Measurements from ENCODE around the gene RASGRP3.

RASGRP3 gene

GRCh38 chr2:33552758-33553461 lies 76.5 kb downstream of the RASGRP3 start:
- no peak overlapping the region for H3K4me3 ChIP-seq (ENCODE audit: low read length)
- DNase-seq (ENCODE audit: low read depth) = peak; percentile 37
- no peak for TF ChIP-seq CTCF (conservative IDR thresholded peaks at IDR 0.05; ENCODE audit: low read depth, low read length)

GRCh38 chr2:33555681-33556080 lies 79.2 kb downstream of the RASGRP3 start:
- no peak overlapping the region for H3K4me3 ChIP-seq (ENCODE audit: low read length)
- TF ChIP-seq CTCF (conservative IDR thresholded peaks at IDR 0.05; ENCODE audit: low read depth, low read length) = no peak
- no peak for DNase-seq (ENCODE audit: low read depth)

DNA sequence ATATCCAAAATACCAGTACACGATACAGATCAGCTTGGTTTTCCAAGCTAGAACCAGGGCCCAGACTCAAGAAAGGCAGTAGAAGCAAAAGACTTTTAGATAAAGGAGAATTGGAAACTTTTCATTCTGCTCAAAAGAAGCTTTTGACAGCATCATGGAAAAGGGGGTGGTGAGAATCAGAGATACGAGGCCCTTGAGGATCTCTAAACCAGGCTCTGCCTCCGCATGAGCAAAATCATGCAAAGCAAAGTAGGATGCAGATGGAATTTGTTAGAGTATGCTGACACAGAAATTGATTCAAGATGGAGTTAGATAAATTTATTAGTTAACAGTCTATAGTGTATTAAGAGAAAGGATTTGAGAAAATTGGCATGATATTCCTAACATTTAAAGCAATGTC lies 82.9 kb downstream of the RASGRP3 start:
- no peak overlapping the region for H3K4me3 ChIP-seq (ENCODE audit: low read length)
- DNase-seq (ENCODE audit: low read depth) = no peak
- TF ChIP-seq CTCF (conservative IDR thresholded peaks at IDR 0.05; ENCODE audit: low read depth, low read length) = no peak

GRCh38 chr2:33560017-33560416 lies 83.6 kb downstream of the RASGRP3 start:
- no peak overlapping the region for H3K4me3 ChIP-seq (ENCODE audit: low read length)
- no peak for TF ChIP-seq CTCF (conservative IDR thresholded peaks at IDR 0.05; ENCODE audit: low read depth, low read length)
- no peak for DNase-seq (ENCODE audit: low read depth)

DNA sequence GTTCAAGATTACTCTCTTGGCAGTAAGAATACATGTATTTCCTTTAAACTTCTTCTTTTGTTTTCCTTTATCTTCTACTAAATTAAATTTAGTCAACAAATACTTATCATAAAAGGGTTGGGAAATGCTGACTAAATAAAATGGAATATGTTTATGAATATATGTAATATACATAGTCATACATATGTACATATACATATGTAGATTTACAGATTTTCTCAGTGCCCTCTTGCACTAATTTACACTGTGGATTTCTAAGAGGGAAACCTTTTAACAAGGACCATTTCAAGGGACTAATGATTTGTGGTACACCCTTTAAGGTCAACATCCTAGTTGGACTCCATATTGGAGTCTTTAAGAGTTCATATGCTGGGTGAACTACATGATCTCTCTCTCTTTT lies 85.4 kb downstream of the RASGRP3 start:
- H3K4me3 ChIP-seq (ENCODE audit: low read length) = no peak overlapping the region
- no peak for TF ChIP-seq CTCF (conservative IDR thresholded peaks at IDR 0.05; ENCODE audit: low read depth, low read length)
- no peak for DNase-seq (ENCODE audit: low read depth)

DNA sequence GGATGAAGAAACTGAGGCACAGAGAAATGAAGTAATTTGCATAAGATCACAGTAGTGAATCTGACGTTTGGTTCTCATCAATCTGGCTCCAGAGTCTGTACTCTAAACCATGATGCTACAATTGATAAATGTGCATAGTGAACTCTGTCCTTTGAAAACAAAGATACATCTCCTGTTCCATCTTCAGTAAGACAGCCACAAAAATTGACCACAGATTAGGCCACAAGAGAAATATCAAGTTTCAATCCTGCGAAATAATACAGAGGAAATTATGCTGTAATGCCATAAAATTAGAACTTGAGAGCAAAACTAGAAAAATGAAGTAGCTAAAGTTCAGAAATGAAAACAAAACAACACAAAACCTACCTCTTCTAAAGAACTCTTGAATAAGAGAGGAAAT lies 94.2 kb downstream of the RASGRP3 start:
- H3K4me3 ChIP-seq (ENCODE audit: low read length) = no peak overlapping the region
- no peak for TF ChIP-seq CTCF (conservative IDR thresholded peaks at IDR 0.05; ENCODE audit: low read depth, low read length)
- no peak for DNase-seq (ENCODE audit: low read depth)

- TF ChIP-seq CTCF (conservative IDR thresholded peaks at IDR 0.05; ENCODE audit: low read depth, low read length) = no peak
- H3K4me3 ChIP-seq (ENCODE audit: low read length) = no peak overlapping the region
- DNase-seq (ENCODE audit: low read depth) = no peak
These were observed 97.2 kb downstream of the RASGRP3 start for GRCh38 chr2:33573657-33574056.
